HepG2 (cell line): ENCODE measurements around the gene JSRP1. TPM values are rescaled to one million over a fixed set of nuclear protein-coding genes. Genes with fewer than 3 reads are reported as not detected.

Source experiments
- BCL6 ChIP-seq: IDR thresholded peaks from 2 replicates; pipeline ENCODE4 v1.6.1; 2016; ENCODE audit warnings: missing genetic modification reagents, missing compliant biosample characterization
- BORCS8-MEF2B ChIP-seq: sonication (generic); formaldehyde crosslinking; IDR thresholded peaks from 2 replicates; pipeline ENCODE4 v1.8.0; 2022; ENCODE audit warnings: mild to moderate bottlenecking, missing genetic modification reagents
- CERS6 ChIP-seq: sonication (generic); formaldehyde crosslinking; IDR thresholded peaks from 2 replicates; pipeline ENCODE4 v1.5.0; 2020; ENCODE audit warnings: missing genetic modification reagents
- ELF4 ChIP-seq: sonication (generic); formaldehyde crosslinking; IDR thresholded peaks from 2 replicates; pipeline ENCODE4 v1.5.0; 2020; ENCODE audit warnings: missing genetic modification reagents, mild to moderate bottlenecking, moderate library complexity, borderline replicate concordance
- FLYWCH1 ChIP-seq: sonication (generic); formaldehyde crosslinking; IDR thresholded peaks from 2 replicates; pipeline ENCODE4 v1.8.1; 2023; ENCODE audit warnings: mild to moderate bottlenecking, missing genetic modification reagents
- FOXA3 ChIP-seq: IDR thresholded peaks from 2 replicates; pipeline ENCODE4 v1.6.1; 2016; ENCODE audit warnings: missing genetic modification reagents, missing compliant biosample characterization
- HNF1A ChIP-seq, 2 experiments: sonication (generic) in 1 of 2; formaldehyde crosslinking in 1 of 2; IDR thresholded peaks; 2 replicates each; pipeline versions ENCODE4 v1.4.0 to v1.6.1; 2016 to 2020; ENCODE audit warnings: borderline replicate concordance in 1 of 2, low read depth in 1 of 2, mild to moderate bottlenecking in 1 of 2, missing genetic modification reagents in 1 of 2
- NR2C2 ChIP-seq: sonication (generic); formaldehyde crosslinking; IDR thresholded peaks from 2 replicates; pipeline ENCODE4 v1.4.0; 2020; ENCODE audit warnings: missing genetic modification reagents, mild to moderate bottlenecking, moderate library complexity, borderline replicate concordance
- RCOR2 ChIP-seq: IDR thresholded peaks from 2 replicates; pipeline ENCODE4 v1.6.1; 2016; ENCODE audit warnings: missing biosample characterization, missing genetic modification reagents
- TCF7L2 ChIP-seq: IDR thresholded peaks from 2 replicates; pipeline ENCODE4 v1.6.1; 2011; ENCODE audit warnings: mild to moderate bottlenecking, low read depth, low read length, moderate library complexity
- TFE3 ChIP-seq: IDR thresholded peaks from 2 replicates; pipeline ENCODE4 v1.6.1; 2016
- XRCC5 ChIP-seq: fragments of 200-400 bp; formaldehyde crosslinking; optimal IDR thresholded peaks from 2 replicates; pipeline ENCODE3; 2017; ENCODE audit warnings: mild to moderate bottlenecking, low read length
- ZFAT ChIP-seq: sonication (generic); formaldehyde crosslinking; conservative IDR thresholded peaks from 2 replicates; pipeline ENCODE4 v1.8.1; 2023; ENCODE audit warnings: missing genetic modification reagents, inconsistent platforms
- ZMYM4 ChIP-seq: sonication (generic); formaldehyde crosslinking; IDR thresholded peaks from 2 replicates; pipeline ENCODE4 v1.8.1; 2023; ENCODE audit warnings: mild to moderate bottlenecking, missing genetic modification reagents
- ZNF530 ChIP-seq: sonication (generic); formaldehyde crosslinking; IDR thresholded peaks from 2 replicates; pipeline ENCODE4 v1.5.0; 2020; ENCODE audit warnings: low read depth, mild to moderate bottlenecking, missing genetic modification reagents
- ZNF556 ChIP-seq: sonication (generic); formaldehyde crosslinking; IDR thresholded peaks from 2 replicates; pipeline ENCODE4 v1.4.0; 2020; ENCODE audit warnings: mild to moderate bottlenecking, missing genetic modification reagents, borderline replicate concordance
- ZNF562 ChIP-seq: sonication (generic); formaldehyde crosslinking; IDR thresholded peaks from 2 replicates; pipeline ENCODE4 v1.8.0; 2022; ENCODE audit warnings: missing genetic modification reagents, borderline replicate concordance
- ZNF614 ChIP-seq: IDR thresholded peaks from 2 replicates; pipeline ENCODE4 v1.6.1; 2018; ENCODE audit warnings: missing biosample characterization, missing genetic modification reagents, inconsistent platforms, borderline replicate concordance
- ZSCAN5A ChIP-seq: sonication (generic); formaldehyde crosslinking; IDR thresholded peaks from 2 replicates; pipeline ENCODE4 v1.8.0; 2022; ENCODE audit warnings: mild to moderate bottlenecking, missing genetic modification reagents, borderline replicate concordance
- ZZZ3 ChIP-seq: sonication (generic); formaldehyde crosslinking; IDR thresholded peaks from 2 replicates; pipeline ENCODE4 v1.4.0; 2020; ENCODE audit warnings: missing genetic modification reagents, mild to moderate bottlenecking, borderline replicate concordance
- polyA plus RNA-seq, 8 experiments: library from polyadenylated mRNA; depleted of rRNA in 3 of 8; stranded (reverse) in 7 of 8; unstranded in 1 of 8; fragments of >200 nt; fragmentation: Illumina TruSeq in 4 of 8; extraction: Trizol in 4 of 8; gene quantifications; 2 replicates each; pipeline versions ENCODE4 v1.2.1 to v1.2.3, GENCODE V29; 2011 to 2016; ENCODE audit warnings: low read depth in 4 of 8, missing spikeins in 1 of 8, mixed read lengths in 1 of 8; ENCODE audit not compliant: insufficient read depth in 1 of 8
- total RNA-seq, 5 experiments: library from RNA; depleted of rRNA; stranded (reverse); fragments of >200 nt; fragmentation: Illumina TruSeq; extraction: Trizol; gene quantifications; 2 replicates each; pipeline ENCODE4 v1.2.3, GENCODE V29; 2016; ENCODE audit warnings: low read depth in 1 of 5

JSRP1 gene
- total and polyA plus RNA-seq, 2 of the 13 experiments (the other 11 are each of a cell fraction or from before 2014, with no cell fraction given) = 0.16 to 0.38 TPM

- TF ChIP-seq ZNF556 (peak; percentile 88; the same call in 1 of the 2 replicates), ZNF614 (CRISPR knock-in tag) (no peak), NR2C2 (CRISPR knock-in tag) (peak; percentile 74; the same call in 1 of the 2 replicates), RCOR2 (0 out of 2 replicates have a peak, but pooled peaks have one; percentile 22), BCL6 (CRISPR knock-in tag) (peak; percentile 27; the same call in 1 of the 2 replicates), ZZZ3 (CRISPR knock-in tag) (0 out of 2 replicates have a peak, but pooled peaks have one; percentile 49), XRCC5 (peak; percentile 34), FLYWCH1 (CRISPR knock-in tag) (peak; percentile 91; the same call in 1 of the 2 replicates), ZFAT (peak; percentile 87), ZMYM4 (CRISPR knock-in tag) (peak; percentile 51), FOXA3 (CRISPR knock-in tag) (peak; percentile 45; the same call in 1 of the 2 replicates), BORCS8-MEF2B (CRISPR knock-in tag) (peak; percentile 94), ZNF530 (0 out of 2 replicates have a peak, but pooled peaks have one; percentile 64), TCF7L2 (no peak), ZNF562 (CRISPR knock-in tag) (no peak), ELF4 (CRISPR knock-in tag) (peak; percentile 60; the same call in 1 of the 2 replicates), ZSCAN5A (peak; percentile 66; the same call in 1 of the 2 replicates), CERS6 (CRISPR knock-in tag) (0 out of 2 replicates have a peak, but pooled peaks have one; percentile 47), HNF1A (IDR thresholded peaks at IDR 0.05; ENCODE audit: low read depth) (no peak), HNF1A (CRISPR knock-in tag; IDR thresholded peaks at IDR 0.05; ENCODE audit: borderline replicate concordance) (0 out of 2 replicates have a peak, but pooled peaks have one; percentile 56), TFE3 (CRISPR knock-in tag) (peak; percentile 85)
These were observed 43.1 kb downstream of the JSRP1 start (continued) for GRCh38 chr19:2212861-2213711.
